BJ (cell line): ENCODE measurements around the gene RPL26. TPM values are rescaled to one million over a fixed set of nuclear protein-coding genes. Genes with fewer than 3 reads are reported as not detected.
"Not testable (repeated sequence)": the region's sequence is repeated elsewhere in the genome, so short reads cannot be mapped to it uniquely, and the experiment has no call there.

ENCODE experiments used
- CTCF ChIA-PET: fragments of 350-600 bp; formaldehyde crosslinking; extraction: SDS; loops from one replicate; lab custom pipeline; 2021; ENCODE audit warnings: antibody characterized with exemption, inconsistent platforms; lab: Yijun Ruan, JAX
- POLR2A ChIA-PET: fragments of 300-600 bp; sonication (Branson Sonifier 250); formaldehyde crosslinking; extraction: SDS; loops from one replicate; lab custom pipeline; 2021; ENCODE audit warnings: antibody characterized with exemption; lab: Charles Lee
- DNase-seq: peaks from one replicate; pipeline ENCODE4 v3.0.0-alpha.2; 2011; ENCODE audit warnings: low read depth
- H3K27me3 ChIP-seq: 2 replicates; pipeline ENCODE4 v1.6.0; 2011; ENCODE audit warnings: low read length; ENCODE audit not compliant: control insufficient read depth, insufficient read depth
- H3K36me3 ChIP-seq: 2 replicates; pipeline ENCODE4 v1.5.1; 2011; ENCODE audit warnings: low read length; ENCODE audit not compliant: control insufficient read depth, insufficient read depth
- H3K4me3 ChIP-seq: 2 replicates; pipeline ENCODE4 v1.5.1; 2011; ENCODE audit warnings: low read depth, mild to moderate bottlenecking, control low read depth, low read length
- CTCF ChIP-seq: IDR thresholded peaks from 2 replicates; pipeline ENCODE4 v1.5.1; 2011; ENCODE audit warnings: low read depth, mild to moderate bottlenecking, control low read depth, inconsistent platforms, low read length, moderate library complexity; ENCODE audit not compliant: insufficient read depth
- polyA plus RNA-seq: library from polyadenylated mRNA; depleted of rRNA; stranded (reverse); fragments of >200 nt; gene quantifications from 2 replicates; pipeline ENCODE4 v1.2.3, GENCODE V29; 2011

RPL26 gene
- polyA plus RNA-seq, 1 experiment = 2,021 TPM

GRCh38 chr17:8382880-8383142 lies 182 bp downstream of the RPL26 start:
- Histone ChIP-seq H3K27me3 (no peaks in the 10 kb centered on the region), H3K36me3 (peaks cover 12% of the 10 kb centered on the region), H3K4me3 (peak overlapping the region; percentile 57)
- ChIA-PET POLR2A (no interaction called here), CTCF (interaction anchor here (0.6 to 2.0 kb wide), 9 partner anchors 14 to 422 kb away, joined by 3 to 11 read pairs (median 3); no protein-coding TSS in a partner anchor)
- DNase-seq = no peak
- TF ChIP-seq CTCF = no peak

GRCh38 chr17:8382052-8382879 lies 727 bp downstream of the RPL26 start:
- no peak for DNase-seq
- ChIA-PET CTCF (interaction anchor here (0.6 to 2.0 kb wide), 10 partner anchors 13 to 423 kb away, joined by 3 to 11 read pairs (median 3); no protein-coding TSS in a partner anchor), POLR2A (no interaction called here)
- no peak for TF ChIP-seq CTCF
- Histone ChIP-seq H3K36me3 (peaks cover 12% of the 10 kb centered on the region), H3K4me3 (peak overlapping the region; percentile 57), H3K27me3 (no peaks in the 10 kb centered on the region)

- ChIA-PET CTCF (interaction anchor here (0.7 kb wide), 1 partner anchor 366 kb away, joined by 3 read pairs; no protein-coding TSS in a partner anchor), POLR2A (no interaction called here)
- H3K4me3 ChIP-seq = no peak overlapping the region
- DNase-seq = no peak
- H3K36me3 ChIP-seq = peaks cover 14% of the 10 kb centered on the region
- TF ChIP-seq CTCF = no peak
- no peaks in the 10 kb centered on the region for H3K27me3 ChIP-seq
Observed at GRCh38 chr17:8380049-8380448, 2.9 kb downstream of the RPL26 start.

- CTCF ChIA-PET, H3K27me3 ChIP-seq, H3K4me3 ChIP-seq, DNase-seq, POLR2A ChIA-PET: not testable (repeated sequence)
- peaks cover 14% of the 10 kb centered on the region for H3K36me3 ChIP-seq
Observed at GRCh38 chr17:8378117-8378516, 4.9 kb downstream of the RPL26 start.

GRCh38 chr17:8377422-8377821 lies 5.6 kb downstream of the RPL26 start:
- Histone ChIP-seq H3K4me3 (no peak overlapping the region), H3K27me3 (no peaks in the 10 kb centered on the region), H3K36me3 (peaks cover 14% of the 10 kb centered on the region)
- POLR2A ChIA-PET = no interaction called here
- CTCF ChIA-PET = interaction anchor here (1.1 to 1.4 kb wide), 5 partner anchors 9 to 177 kb away, joined by 3 to 7 read pairs (median 4); no protein-coding TSS in a partner anchor
- no peak for TF ChIP-seq CTCF
- no peak for DNase-seq
